HG03354 (cell line): ENCODE measurements around the gene OR1K1.

Experiments used
- ATAC-seq: cut with Tn5 transposase; IDR thresholded peaks from one replicate; pipeline ENCODE4 v1.9.1; 2021; ENCODE audit warnings: mild to moderate bottlenecking; ENCODE audit not compliant: unreplicated experiment, poor library complexity, severe bottlenecking

Gene OR1K1

GRCh38 chr9:122846371-122846940, 46.5 kb downstream of the OR1K1 start:
- no peak for ATAC-seq

GRCh38 chr9:122848256-122848943, 48.5 kb downstream of the OR1K1 start:
- no peak for ATAC-seq
